Testis (tissue), 3 donors: ENCODE results near the gene NEAT1. TPM values are rescaled to one million over a fixed set of nuclear protein-coding genes. Genes with fewer than 3 reads are reported as not detected.

Source experiments
- DNase-seq: peaks from one replicate; pipeline ENCODE4 v3.0.0-alpha.2; 2019
- H3K27ac ChIP-seq, 2 donors: fragments of 200-600 bp; sonication (generic); one replicate each; pipeline ENCODE4 v1.5.1; 2019
- H3K27me3 ChIP-seq: fragments of 200-600 bp; sonication (generic); one replicate; pipeline ENCODE4 v1.5.1; 2019
- H3K36me3 ChIP-seq: fragments of 200-600 bp; sonication (generic); one replicate; pipeline ENCODE4 v1.5.1; 2017; ENCODE audit warnings: low read depth; ENCODE audit errors: missing control alignments
- H3K4me1 ChIP-seq: fragments of 200-600 bp; sonication (generic); one replicate; pipeline ENCODE4 v1.5.1; 2019
- H3K4me3 ChIP-seq, 2 donors: fragments of 200-600 bp; sonication (generic); one replicate each; pipeline ENCODE4 v1.5.1; 2017 to 2019
- H3K9me3 ChIP-seq: fragments of 200-600 bp; sonication (generic); one replicate; pipeline ENCODE4 v1.5.1; 2017
- CTCF ChIP-seq, 3 experiments: fragments of 450-650 bp in 2 of 3; fragments of 200-600 bp in 1 of 3; sonication (generic) in 1 of 3; IDR thresholded peaks; one replicate each; pipeline ENCODE4 v1.5.1; 2016 to 2019; ENCODE audit warnings: antibody characterized with exemption in 3 of 3, mild to moderate bottlenecking in 2 of 3, moderate library complexity in 1 of 3
- POLR2A ChIP-seq: fragments of 450-650 bp; IDR thresholded peaks from one replicate; pipeline ENCODE4 v1.6.1; 2017; ENCODE audit warnings: antibody characterized with exemption, mild to moderate bottlenecking, moderate library complexity
- WGBS, 2 donors: methylation state at CpG; one replicate each; pipeline ENCODE4 v1.1.5; 2018; 5-methylcytosine and 5-hydroxymethylcytosine counted together
- intact Hi-C: fragments of 100-400 bp; cut with DNase I; formaldehyde crosslinking; loops from one replicate; pipeline ENCODE4 v1.15.1; 2023; ENCODE audit warnings: low total_unique reads
- polyA plus RNA-seq: library from polyadenylated mRNA; stranded (reverse); fragments of 350-450 nt; fragmentation: Illumina TruSeq; extraction: RNeasy Lipid Tissue Mini Kit (QIAGEN cat#74804); gene quantifications from one replicate; pipeline ENCODE4 v1.2.3, GENCODE V29; 2014; ENCODE audit warnings: low read depth, low replicate concordance; ENCODE audit not compliant: insufficient read depth
- total RNA-seq, 2 donors: library from RNA; depleted of rRNA; stranded (reverse); fragments of >200 nt; gene quantifications; one replicate each; pipeline ENCODE4 v1.2.3, GENCODE V29; 2016

The NEAT1 gene
- total and polyA plus RNA-seq, 3 donors from 2014 or later = 189 to 243 (median 230) TPM

- 73 to 93% methylated on average over 5 to 8 of the region's 8 CpGs for WGBS, 2 donors
- intact Hi-C loops = no loop called here
Measured at GRCh38 chr11:65377036-65377435, 45.6 kb upstream of the NEAT1 start.

GRCh38 chr11:65377777-65378176 is 44.8 kb upstream of the NEAT1 start:
- Histone ChIP-seq H3K27ac (no peak overlapping the region), H3K27me3 (no peaks in the 10 kb centered on the region), H3K9me3 (no peaks in the 10 kb centered on the region), H3K36me3 (no peaks in the 10 kb centered on the region), H3K4me3 (no peak overlapping the region), H3K4me1 (peaks cover 12% of the 10 kb centered on the region)
- intact Hi-C loops = no loop called here
- no peak for DNase-seq
- 95 to 100% methylated on average over 1 to 8 of the region's 8 CpGs for WGBS, 2 donors
- TF ChIP-seq POLR2A (no peak), CTCF (IDR thresholded peaks at IDR 0.05) (no peak)

More at GRCh38 chr11:65377036-65377435, 45.6 kb upstream of the NEAT1 start:
- DNase-seq = peak; percentile 51
- Histone ChIP-seq H3K27me3 (no peaks in the 10 kb centered on the region), H3K36me3 (no peaks in the 10 kb centered on the region), H3K4me1 (peaks cover 7% of the 10 kb centered on the region), H3K4me3 (no peak overlapping the region), H3K9me3 (no peaks in the 10 kb centered on the region), H3K27ac (peak overlapping the region in 1 of 2 donors; percentile 45)
- TF ChIP-seq CTCF (IDR thresholded peaks at IDR 0.05) (no peak), POLR2A (no peak)

- Histone ChIP-seq H3K27ac (no peak overlapping the region), H3K27me3 (no peaks in the 10 kb centered on the region), H3K4me1 (peaks cover 17% of the 10 kb centered on the region), H3K4me3 (no peak overlapping the region), H3K9me3 (no peaks in the 10 kb centered on the region), H3K36me3 (no peaks in the 10 kb centered on the region)
- 76 to 83% methylated on average over 16 to 17 of the region's 19 CpGs for WGBS, 2 donors
- TF ChIP-seq CTCF (IDR thresholded peaks at IDR 0.05) = no peak
- TF ChIP-seq POLR2A = no peak
- intact Hi-C loops = no loop called here
- DNase-seq = no peak
Measured at GRCh38 chr11:65378208-65378927, 44.2 kb upstream of the NEAT1 start.

GRCh38 chr11:65378928-65379638 is 43.5 kb upstream of the NEAT1 start:
- Histone ChIP-seq H3K27ac (no peak overlapping the region), H3K27me3 (no peaks in the 10 kb centered on the region), H3K9me3 (no peaks in the 10 kb centered on the region), H3K4me3 (no peak overlapping the region), H3K36me3 (no peaks in the 10 kb centered on the region), H3K4me1 (peaks cover 19% of the 10 kb centered on the region)
- TF ChIP-seq CTCF (IDR thresholded peaks at IDR 0.05) = no peak
- no peak for TF ChIP-seq POLR2A
- WGBS, 2 donors = 80 to 86% methylated on average over 2 to 14 of the region's 14 CpGs
- DNase-seq = no peak
- intact Hi-C loops = no loop called here
